BE2C (cell line): ENCODE results near the gene CD2BP2.

ENCODE experiments used
- DNase-seq: peaks from one replicate; pipeline ENCODE4 v3.0.0-alpha.2; 2020
- H3K27me3 ChIP-seq: fragments of 250-450 bp; sonication (Bioruptor Pico); 2 replicates; pipeline ENCODE4 v1.5.1; 2020; ENCODE audit warnings: mild to moderate bottlenecking
- H3K36me3 ChIP-seq: fragments of 250-450 bp; sonication (Bioruptor Pico); 2 replicates; pipeline ENCODE4 v1.5.1; 2020; ENCODE audit warnings: mild to moderate bottlenecking
- H3K4me1 ChIP-seq: fragments of 250-450 bp; sonication (Bioruptor Pico); 2 replicates; pipeline ENCODE4 v1.5.1; 2020
- H3K4me3 ChIP-seq: 2 replicates; pipeline ENCODE4 v1.5.1; 2011; ENCODE audit warnings: low read depth, low read length
- H3K9me3 ChIP-seq: fragments of 250-450 bp; sonication (Bioruptor Pico); 2 replicates; pipeline ENCODE4 v1.5.1; 2020
- TF ChIP-seq, protein P1 (sequence below): IDR thresholded peaks from 2 replicates; pipeline ENCODE4 v1.5.1; 2012; ENCODE audit warnings: mild to moderate bottlenecking, low read depth, low read length

The CD2BP2 gene

DNA sequence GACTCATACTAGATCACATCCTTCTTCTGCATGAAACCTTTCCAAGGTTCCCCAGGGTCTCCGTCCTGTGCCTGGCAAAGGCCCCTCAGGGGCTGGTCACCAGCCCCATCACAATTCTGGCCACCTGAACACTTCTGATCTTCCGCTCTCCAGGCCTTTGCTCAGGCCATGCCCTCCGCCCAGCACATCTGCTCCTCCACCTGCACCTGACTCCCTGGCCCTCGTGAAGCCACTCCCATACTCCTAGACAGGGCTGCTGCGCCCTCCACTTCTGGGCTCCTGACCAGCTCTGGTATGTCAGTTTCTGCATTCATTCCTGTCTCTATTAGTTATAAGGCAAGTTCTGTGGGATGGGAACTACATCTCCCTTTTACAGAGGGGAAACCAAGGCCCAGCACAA lies 17.6 kb upstream of the CD2BP2 start:
- H3K4me1 ChIP-seq: peaks cover 9% of the 10 kb centered on the region
- no peak overlapping the region for H3K4me3 ChIP-seq
- no peaks in the 10 kb centered on the region for H3K9me3 ChIP-seq
- H3K36me3 ChIP-seq: no peaks in the 10 kb centered on the region
- TF ChIP-seq, protein P1, sequence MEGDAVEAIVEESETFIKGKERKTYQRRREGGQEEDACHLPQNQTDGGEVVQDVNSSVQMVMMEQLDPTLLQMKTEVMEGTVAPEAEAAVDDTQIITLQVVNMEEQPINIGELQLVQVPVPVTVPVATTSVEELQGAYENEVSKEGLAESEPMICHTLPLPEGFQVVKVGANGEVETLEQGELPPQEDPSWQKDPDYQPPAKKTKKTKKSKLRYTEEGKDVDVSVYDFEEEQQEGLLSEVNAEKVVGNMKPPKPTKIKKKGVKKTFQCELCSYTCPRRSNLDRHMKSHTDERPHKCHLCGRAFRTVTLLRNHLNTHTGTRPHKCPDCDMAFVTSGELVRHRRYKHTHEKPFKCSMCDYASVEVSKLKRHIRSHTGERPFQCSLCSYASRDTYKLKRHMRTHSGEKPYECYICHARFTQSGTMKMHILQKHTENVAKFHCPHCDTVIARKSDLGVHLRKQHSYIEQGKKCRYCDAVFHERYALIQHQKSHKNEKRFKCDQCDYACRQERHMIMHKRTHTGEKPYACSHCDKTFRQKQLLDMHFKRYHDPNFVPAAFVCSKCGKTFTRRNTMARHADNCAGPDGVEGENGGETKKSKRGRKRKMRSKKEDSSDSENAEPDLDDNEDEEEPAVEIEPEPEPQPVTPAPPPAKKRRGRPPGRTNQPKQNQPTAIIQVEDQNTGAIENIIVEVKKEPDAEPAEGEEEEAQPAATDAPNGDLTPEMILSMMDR: no peak
- H3K27me3 ChIP-seq: no peaks in the 10 kb centered on the region
- DNase-seq: no peak

DNA sequence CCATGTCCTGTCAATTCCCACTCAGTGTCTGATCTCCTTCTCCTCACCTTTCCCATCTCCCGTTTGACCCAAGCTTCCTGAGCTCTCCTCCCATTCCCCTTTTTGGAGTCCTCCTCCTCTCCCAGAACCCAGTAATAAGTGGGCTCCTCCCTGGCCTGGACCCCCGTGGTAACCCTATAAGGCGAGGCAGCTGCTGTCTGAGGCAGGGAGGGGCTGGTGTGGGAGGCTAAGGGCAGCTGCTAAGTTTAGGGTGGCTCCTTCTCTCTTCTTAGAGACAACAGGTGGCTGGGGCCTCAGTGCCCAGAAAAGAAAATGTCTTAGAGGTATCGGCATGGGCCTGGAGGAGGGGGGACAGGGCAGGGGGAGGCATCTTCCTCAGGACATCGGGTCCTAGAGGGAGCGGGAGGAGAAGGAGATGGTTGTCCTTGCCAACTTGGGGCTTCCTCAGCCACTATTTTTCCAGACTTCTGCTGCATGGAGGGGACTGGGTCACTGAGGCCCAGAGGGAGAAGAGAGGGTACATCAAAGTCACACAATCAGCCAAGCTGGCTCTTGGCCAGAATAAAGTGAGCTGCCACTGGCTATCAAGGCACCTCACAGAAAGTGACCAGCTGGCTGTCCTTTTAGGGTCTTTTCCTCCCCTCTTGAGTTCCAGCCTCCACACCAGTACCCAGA lies 17.1 kb upstream of the CD2BP2 start:
- no peaks in the 10 kb centered on the region for H3K27me3 ChIP-seq
- H3K4me1 ChIP-seq: peaks cover 7% of the 10 kb centered on the region
- no peak overlapping the region for H3K4me3 ChIP-seq
- no peak for DNase-seq
- H3K36me3 ChIP-seq: no peaks in the 10 kb centered on the region
- H3K9me3 ChIP-seq: no peaks in the 10 kb centered on the region
- TF ChIP-seq, protein P1: no peak

DNA sequence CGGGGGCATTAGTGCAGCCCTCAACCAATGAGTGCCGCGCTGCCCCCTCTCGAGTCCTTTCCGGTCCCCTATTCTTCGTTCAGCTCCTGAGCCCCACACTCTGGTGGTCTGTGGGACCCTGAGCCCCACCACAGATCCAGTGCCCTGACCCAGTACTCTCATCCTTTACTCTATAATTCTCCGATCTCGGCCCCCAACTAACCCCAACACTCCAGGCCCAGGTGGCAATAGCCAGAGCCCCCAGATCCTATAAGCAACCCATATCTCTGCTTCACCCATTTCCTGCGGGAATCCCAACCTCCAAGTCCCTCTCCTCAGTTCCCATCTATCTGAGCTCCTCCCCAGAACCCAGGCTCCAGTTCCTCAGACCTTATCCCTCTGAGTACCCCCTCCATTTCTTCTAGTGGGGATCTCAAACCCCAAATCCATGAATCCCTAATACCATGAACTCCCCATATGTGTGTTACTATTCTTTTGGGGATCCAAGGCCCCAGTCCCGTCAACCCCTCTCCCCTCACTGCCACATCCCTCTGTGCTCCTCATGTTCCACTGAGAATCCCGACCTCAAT lies 16.2 kb upstream of the CD2BP2 start:
- TF ChIP-seq, protein P1: no peak
- no peak for DNase-seq
- H3K4me3 ChIP-seq: peak overlapping the region; percentile 58
- peaks cover 6% of the 10 kb centered on the region for H3K4me1 ChIP-seq
- no peaks in the 10 kb centered on the region for H3K36me3 ChIP-seq
- no peaks in the 10 kb centered on the region for H3K27me3 ChIP-seq
- no peaks in the 10 kb centered on the region for H3K9me3 ChIP-seq

DNA sequence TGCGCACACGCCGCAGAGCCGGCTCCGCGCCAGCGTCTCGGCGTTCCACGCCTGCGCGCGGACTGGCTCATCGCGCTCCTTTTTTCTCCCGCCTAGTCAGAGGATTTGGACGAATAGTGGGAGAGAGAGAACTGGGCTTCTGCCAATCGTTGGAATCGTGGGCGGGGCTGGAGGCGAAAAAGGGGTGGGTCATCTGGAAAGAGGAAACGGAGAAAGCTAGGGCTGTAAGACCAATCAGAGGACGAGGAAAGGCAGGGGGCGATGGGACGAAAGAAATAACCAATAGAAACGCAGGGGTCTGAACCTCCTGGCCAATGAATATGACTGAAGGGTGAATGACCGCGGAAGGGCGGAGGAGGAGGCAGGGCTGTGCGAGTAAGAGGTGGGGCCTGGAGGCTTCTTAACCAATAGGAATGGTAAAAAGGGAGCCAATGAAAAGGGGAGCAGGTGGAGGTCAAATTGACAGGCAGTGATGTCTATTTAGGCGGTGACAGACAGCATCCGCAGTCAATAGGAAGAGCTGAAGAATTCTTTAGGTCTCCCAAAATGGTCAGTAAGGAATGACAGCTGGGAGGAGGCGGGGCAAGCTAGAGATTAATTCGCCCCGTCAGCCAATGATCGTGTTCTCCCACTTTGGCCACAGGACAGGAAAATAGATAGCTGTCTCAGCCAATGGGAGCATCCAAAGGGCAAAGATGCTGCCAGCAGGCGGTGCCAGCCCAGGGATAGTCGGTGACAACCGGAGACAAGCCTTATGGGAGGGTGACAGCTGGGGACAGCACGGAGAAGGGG lies 15.5 kb upstream of the CD2BP2 start, which contains the start of gene TBC1D10B:
TSS of gene TBC1D10B (minus strand) at position 39 of the 792 bp plus-strand sequence. CDS start 311 bp downstream, outside the sequence.
- Histone ChIP-seq H3K36me3 (peaks cover 2% of the 10 kb centered on the region), H3K27me3 (no peaks in the 10 kb centered on the region), H3K4me3 (peak within 1 kb of the TSS; percentile 90), H3K4me1 (peaks cover 6% of the 10 kb centered on the region), H3K9me3 (no peaks in the 10 kb centered on the region)
- TF ChIP-seq, protein P1: peak; percentile 47
- DNase-seq: peak; percentile 98

DNA sequence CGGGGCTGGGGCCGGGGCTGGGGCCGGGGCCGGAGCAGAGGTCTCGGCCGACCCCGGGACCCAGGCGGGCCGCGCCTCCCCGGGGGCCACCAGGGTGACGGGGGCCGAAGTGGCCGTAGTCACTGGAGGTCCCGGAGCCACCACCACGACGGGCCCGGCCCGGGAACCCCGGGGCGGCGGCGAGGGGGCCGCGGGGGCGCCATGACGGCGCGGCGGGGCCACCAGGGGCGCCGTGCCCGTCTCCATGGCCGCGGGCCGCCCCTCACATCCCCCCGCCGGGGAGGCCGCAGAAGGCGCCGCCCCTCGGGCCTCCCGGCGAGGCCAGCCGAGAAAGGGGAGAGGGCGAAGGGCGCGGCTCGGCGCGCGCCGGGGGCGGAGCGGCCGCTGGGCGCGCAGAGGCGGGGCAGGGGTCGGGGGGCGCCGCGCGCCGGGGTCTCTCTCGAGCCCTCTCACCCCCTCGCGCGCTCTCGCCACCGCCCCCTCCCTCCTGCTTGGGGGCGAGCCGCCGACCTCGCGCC lies 14.9 kb upstream of the CD2BP2 start:
- Histone ChIP-seq H3K4me1 (peaks cover 6% of the 10 kb centered on the region), H3K36me3 (peaks cover 8% of the 10 kb centered on the region), H3K27me3 (no peaks in the 10 kb centered on the region), H3K4me3 (peak overlapping the region; percentile 90), H3K9me3 (no peaks in the 10 kb centered on the region)
- TF ChIP-seq, protein P1: no peak
- no peak for DNase-seq
